Mucosa of descending colon (tissue), 3 donors: ENCODE data around the gene RAD51B. TPM values are rescaled to one million over a fixed set of nuclear protein-coding genes. Genes with fewer than 3 reads are reported as not detected.

Experiments
- ATAC-seq: fragments of 200-7000 bp; cut with Tn5 transposase; one replicate; pipeline ENCODE4 v1.9.1; 2020; ENCODE audit warnings: mild to moderate bottlenecking, moderate library complexity
- DNase-seq, 3 donors: peaks; one replicate each; pipeline ENCODE4 v3.0.0-alpha.2; 2020
- H3K36me3 ChIP-seq: fragments of 200-600 bp; one replicate; pipeline ENCODE4 v1.8.0; 2021; ENCODE audit warnings: low read depth, mild to moderate bottlenecking
- H3K4me1 ChIP-seq: fragments of 200-600 bp; one replicate; pipeline ENCODE4 v1.8.0; 2021; ENCODE audit warnings: low read depth, mild to moderate bottlenecking
- H3K4me3 ChIP-seq: fragments of 200-600 bp; one replicate; pipeline ENCODE4 v1.8.0; 2021; ENCODE audit warnings: mild to moderate bottlenecking
- H3K9me3 ChIP-seq: fragments of 200-600 bp; one replicate; pipeline ENCODE4 v1.8.0; 2021; ENCODE audit warnings: mild to moderate bottlenecking
- intact Hi-C, 2 donors: fragments of 100-400 bp; cut with DNase I in 1 of 2; cut with micrococcal nuclease in 1 of 2; formaldehyde crosslinking; loops; one replicate each; pipeline versions ENCODE4 v1.11.0 to v1.11.1; 2022; cut with DNase I, micrococcal nuclease
- total RNA-seq, 3 donors: library from RNA; stranded (reverse); fragmentation: NEBNext Ultra II Directional in 2 of 3; extraction: Animal tissue kit (Norgen Biotek cat#: 25700) in 2 of 3; gene quantifications; one replicate each; pipeline versions ENCODE4 v1.2.1 to v1.2.4, GENCODE V29; 2021 to 2023
- TF ChIP-seq, protein P1 (sequence below): fragments of 200-600 bp; IDR thresholded peaks from one replicate; pipeline ENCODE4 v1.8.0; 2022; ENCODE audit warnings: antibody characterized with exemption, mild to moderate bottlenecking
- donor health status: DM: no; HTN: no; CAD: no; lungs with moderate emphysema.
- donor health status: DM: no; HTN: no; CAD: no.
- donor health status: DM: no; HTN: yes; CAD: no.

The RAD51B gene
- total RNA-seq, 3 donors from 2014 or later = 15.8 to 23.3 (median 20.9) TPM

DNA sequence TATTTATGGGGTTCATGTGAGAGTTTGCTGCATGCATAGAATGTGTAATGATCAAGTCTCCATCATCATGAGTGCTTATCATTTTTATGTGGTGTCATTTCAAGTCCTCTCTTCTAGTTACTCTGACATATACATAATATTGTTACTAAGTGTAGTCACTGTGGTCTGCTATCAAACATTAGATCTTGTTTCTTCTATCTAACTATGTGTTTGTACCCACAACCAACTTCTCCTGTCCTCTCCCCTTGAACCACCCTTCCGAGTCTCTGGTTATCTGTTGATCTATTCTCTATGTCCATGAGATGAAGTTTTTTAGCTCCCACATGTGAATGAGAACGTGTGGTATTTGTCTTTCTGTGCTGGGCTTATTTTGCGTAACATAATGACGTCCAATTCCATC is 107.7 kb downstream of the RAD51B start:
- Histone ChIP-seq H3K9me3 (peaks cover 9% of the 10 kb centered on the region), H3K4me1 (no peaks in the 10 kb centered on the region), H3K4me3 (no peak overlapping the region), H3K36me3 (no peaks in the 10 kb centered on the region)
- intact Hi-C loops = no loop called here
- no peak for DNase-seq
- no peak for ATAC-seq
- TF ChIP-seq, protein P1, sequence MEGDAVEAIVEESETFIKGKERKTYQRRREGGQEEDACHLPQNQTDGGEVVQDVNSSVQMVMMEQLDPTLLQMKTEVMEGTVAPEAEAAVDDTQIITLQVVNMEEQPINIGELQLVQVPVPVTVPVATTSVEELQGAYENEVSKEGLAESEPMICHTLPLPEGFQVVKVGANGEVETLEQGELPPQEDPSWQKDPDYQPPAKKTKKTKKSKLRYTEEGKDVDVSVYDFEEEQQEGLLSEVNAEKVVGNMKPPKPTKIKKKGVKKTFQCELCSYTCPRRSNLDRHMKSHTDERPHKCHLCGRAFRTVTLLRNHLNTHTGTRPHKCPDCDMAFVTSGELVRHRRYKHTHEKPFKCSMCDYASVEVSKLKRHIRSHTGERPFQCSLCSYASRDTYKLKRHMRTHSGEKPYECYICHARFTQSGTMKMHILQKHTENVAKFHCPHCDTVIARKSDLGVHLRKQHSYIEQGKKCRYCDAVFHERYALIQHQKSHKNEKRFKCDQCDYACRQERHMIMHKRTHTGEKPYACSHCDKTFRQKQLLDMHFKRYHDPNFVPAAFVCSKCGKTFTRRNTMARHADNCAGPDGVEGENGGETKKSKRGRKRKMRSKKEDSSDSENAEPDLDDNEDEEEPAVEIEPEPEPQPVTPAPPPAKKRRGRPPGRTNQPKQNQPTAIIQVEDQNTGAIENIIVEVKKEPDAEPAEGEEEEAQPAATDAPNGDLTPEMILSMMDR = no peak

DNA sequence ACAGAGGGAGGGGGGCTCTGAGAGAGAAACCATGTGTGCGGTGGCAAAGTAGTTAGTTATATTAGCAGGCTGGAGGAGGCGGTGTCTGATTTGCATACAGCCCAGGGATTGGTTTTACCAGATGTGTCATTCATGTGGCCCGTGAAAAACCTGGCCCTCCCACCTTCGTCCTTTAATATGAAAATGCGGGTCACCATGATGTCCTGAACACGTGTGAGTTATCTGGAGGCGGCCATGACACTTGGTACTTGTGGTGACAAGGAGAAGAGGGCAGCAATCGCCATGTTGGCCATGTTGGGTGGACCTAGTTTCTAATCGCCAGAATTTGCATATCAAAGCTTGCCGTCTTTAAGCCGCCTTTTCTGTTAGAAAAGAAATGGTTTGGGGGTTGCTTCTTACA is 108.8 kb downstream of the RAD51B start:
- TF ChIP-seq, protein P1 = no peak
- H3K9me3 ChIP-seq = peaks cover 9% of the 10 kb centered on the region
- DNase-seq (no peak), ATAC-seq (no peak)
- intact Hi-C loops = no loop called here
- no peak overlapping the region for H3K4me3 ChIP-seq
- no peaks in the 10 kb centered on the region for H3K4me1 ChIP-seq
- H3K36me3 ChIP-seq = no peaks in the 10 kb centered on the region

DNA sequence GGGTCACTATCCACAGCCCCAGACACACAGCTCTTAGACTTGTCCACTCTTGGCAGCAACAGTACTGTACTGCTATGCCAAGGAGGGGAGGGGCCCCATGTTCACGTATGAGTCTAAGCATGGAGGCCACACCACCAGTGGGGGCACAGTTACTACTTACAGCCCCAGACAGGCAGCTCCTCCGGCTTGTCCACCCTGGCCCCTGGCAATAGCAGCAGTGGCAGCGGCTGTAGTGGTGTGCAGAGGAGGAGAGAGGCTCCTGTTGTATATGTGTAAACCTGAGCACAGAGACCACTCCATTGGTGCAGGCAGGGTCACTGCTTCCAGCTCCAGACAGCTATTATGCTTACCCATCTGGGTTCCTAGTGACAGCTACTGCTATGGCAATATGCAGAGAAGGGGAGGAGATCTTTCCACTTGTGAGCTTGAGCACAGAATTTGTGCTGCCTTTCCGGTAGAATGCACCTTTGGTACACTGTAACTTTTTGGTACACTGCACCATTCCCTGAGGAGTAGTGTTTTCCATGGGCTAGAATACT is 113.2 kb downstream of the RAD51B start:
- DNase-seq = no peak
- intact Hi-C loops = no loop called here
- no peaks in the 10 kb centered on the region for H3K4me1 ChIP-seq
- no peaks in the 10 kb centered on the region for H3K36me3 ChIP-seq
- H3K4me3 ChIP-seq = no peak overlapping the region
- H3K9me3 ChIP-seq = peaks cover 9% of the 10 kb centered on the region
- TF ChIP-seq, protein P1 = no peak
- no peak for ATAC-seq

DNA sequence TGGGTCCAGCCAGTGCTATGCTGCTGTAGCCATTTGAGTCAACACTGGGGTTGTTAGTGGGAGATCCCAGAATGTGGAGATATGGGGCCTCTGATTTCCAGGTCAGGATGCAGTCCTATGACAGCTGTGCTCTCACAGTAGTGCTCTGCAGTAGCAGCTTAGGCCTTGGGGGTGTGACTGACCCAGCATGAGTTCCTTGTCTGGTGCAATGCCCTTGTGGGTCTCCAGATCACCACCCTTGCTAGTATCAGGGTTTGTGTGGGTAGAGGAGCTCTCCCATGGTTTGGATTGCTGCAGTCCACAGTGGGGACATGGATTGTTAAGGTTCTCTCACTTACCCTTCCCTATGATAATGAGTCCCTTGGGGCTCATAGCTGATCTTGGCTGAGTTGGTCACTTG is 113.7 kb downstream of the RAD51B start:
- Histone ChIP-seq H3K4me3 (no peak overlapping the region), H3K36me3 (no peaks in the 10 kb centered on the region), H3K9me3 (peaks cover 9% of the 10 kb centered on the region), H3K4me1 (no peaks in the 10 kb centered on the region)
- TF ChIP-seq, protein P1 = no peak
- ATAC-seq = peak; percentile 10
- intact Hi-C loops = no loop called here
- no peak for DNase-seq

DNA sequence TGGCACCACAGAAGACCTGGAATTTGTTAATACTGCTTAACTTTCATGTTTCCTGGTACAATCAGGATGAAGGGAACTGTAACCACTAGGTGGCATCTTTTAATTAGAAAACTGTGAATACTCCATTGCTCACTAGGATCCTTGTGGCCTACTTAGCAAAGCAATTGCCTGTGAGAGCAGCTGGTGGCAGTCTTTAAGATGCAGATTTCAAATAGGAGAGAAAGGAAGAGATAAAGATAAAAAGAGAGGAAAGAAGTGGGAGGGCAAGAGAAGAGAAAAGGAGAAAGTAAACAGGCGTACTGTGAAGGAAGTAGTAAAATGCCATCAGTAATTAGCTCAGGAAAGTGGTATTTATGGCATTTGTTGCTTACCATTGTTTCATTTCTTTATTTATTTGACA is 114.5 kb downstream of the RAD51B start:
- ATAC-seq (peak; percentile 94), DNase-seq (peak in 1 of 3 donors; percentile 54)
- intact Hi-C loops = no loop called here
- peaks cover 9% of the 10 kb centered on the region for H3K9me3 ChIP-seq
- H3K36me3 ChIP-seq = no peaks in the 10 kb centered on the region
- TF ChIP-seq, protein P1 = peak; percentile 26
- H3K4me1 ChIP-seq = no peaks in the 10 kb centered on the region
- no peak overlapping the region for H3K4me3 ChIP-seq

DNA sequence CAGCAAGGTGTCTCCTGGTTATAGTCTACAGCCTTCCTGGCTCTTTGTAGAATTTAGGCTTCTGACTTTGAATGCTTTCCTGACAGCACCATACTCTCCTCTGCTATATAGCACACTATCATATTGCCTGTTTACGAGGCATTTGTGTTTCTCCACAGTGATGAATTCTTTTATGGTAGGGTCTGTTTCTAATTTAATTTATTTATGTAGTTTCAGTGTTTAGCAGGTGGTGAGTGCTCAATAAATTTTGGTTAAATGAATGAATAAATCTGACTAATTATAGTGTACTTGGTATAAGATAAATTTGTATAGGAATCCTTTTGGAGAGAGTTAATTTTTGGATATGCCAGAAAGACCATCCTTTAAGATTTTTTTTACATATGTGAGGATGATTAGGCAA is 115.3 kb downstream of the RAD51B start:
- DNase-seq = no peak
- Histone ChIP-seq H3K4me1 (no peaks in the 10 kb centered on the region), H3K9me3 (peaks cover 9% of the 10 kb centered on the region), H3K4me3 (no peak overlapping the region), H3K36me3 (no peaks in the 10 kb centered on the region)
- TF ChIP-seq, protein P1 = no peak
- intact Hi-C loops = no loop called here
- ATAC-seq = no peak
